ENCODE results near the gene CAMK1D.

DNA sequence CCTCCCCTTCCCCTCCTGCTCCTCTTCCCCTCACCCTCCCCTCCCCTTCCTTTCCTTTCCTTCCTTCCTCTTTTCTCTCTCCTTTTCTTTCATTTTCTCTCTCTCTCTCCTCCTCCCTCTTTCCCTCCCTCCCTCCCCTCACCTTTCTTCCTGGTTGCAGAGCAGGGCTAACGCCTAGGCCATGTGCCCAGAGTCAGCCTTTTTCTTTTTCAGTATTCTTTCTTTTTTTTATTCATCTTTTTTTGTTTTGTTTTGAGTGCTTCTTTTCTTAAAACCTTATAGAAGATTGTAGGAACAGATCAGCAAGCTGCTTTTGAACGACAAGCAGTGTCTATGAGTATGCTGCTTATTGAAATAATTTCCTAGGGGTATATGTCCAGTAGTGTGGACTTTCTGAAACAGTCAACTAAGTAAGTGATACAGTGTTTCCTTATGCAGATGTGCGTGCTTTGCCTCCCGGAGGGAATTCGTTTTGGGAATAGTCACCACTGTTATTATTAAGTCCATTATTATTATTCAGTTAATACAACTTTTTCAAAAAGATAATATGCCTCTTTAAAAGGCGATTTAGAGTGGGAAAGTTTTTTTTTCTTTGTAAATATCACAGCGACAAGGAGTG lies 219.2 kb downstream of the CAMK1D start:
- TF ChIP-seq, protein P1, sequence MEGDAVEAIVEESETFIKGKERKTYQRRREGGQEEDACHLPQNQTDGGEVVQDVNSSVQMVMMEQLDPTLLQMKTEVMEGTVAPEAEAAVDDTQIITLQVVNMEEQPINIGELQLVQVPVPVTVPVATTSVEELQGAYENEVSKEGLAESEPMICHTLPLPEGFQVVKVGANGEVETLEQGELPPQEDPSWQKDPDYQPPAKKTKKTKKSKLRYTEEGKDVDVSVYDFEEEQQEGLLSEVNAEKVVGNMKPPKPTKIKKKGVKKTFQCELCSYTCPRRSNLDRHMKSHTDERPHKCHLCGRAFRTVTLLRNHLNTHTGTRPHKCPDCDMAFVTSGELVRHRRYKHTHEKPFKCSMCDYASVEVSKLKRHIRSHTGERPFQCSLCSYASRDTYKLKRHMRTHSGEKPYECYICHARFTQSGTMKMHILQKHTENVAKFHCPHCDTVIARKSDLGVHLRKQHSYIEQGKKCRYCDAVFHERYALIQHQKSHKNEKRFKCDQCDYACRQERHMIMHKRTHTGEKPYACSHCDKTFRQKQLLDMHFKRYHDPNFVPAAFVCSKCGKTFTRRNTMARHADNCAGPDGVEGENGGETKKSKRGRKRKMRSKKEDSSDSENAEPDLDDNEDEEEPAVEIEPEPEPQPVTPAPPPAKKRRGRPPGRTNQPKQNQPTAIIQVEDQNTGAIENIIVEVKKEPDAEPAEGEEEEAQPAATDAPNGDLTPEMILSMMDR (conservative IDR thresholded peaks at IDR 0.05; ENCODE audit: low read length): no peak
- TF ChIP-seq EZH2phosphoT487 (IDR thresholded peaks at IDR 0.05; ENCODE audit: borderline replicate concordance, low read depth, low read length): no peak

Data from OCI-LY7 (cell line).